HG03095 (cell line): ENCODE data around the gene TRIM54.
"Not testable (repeated sequence)": the region's sequence is repeated elsewhere in the genome, so short reads cannot be mapped to it uniquely, and the experiment has no call there.

Source experiments
- ATAC-seq: cut with Tn5 transposase; IDR thresholded peaks from one replicate; pipeline ENCODE4 v1.9.1; 2021; ENCODE audit warnings: moderate library complexity; ENCODE audit not compliant: unreplicated experiment

The TRIM54 gene

GRCh38 chr2:27281442-27281841 lies 787 bp upstream of the TRIM54 start:
- ATAC-seq: no peak

- no peak for ATAC-seq
Observed at GRCh38 chr2:27282892-27283291, 663 bp downstream of the TRIM54 start.

GRCh38 chr2:27284996-27285395 lies 2.8 kb downstream of the TRIM54 start:
- no peak for ATAC-seq

GRCh38 chr2:27285481-27285880 lies 3.3 kb downstream of the TRIM54 start:
- no peak for ATAC-seq

- no peak for ATAC-seq
Observed at GRCh38 chr2:27288610-27289009, 6.4 kb downstream of the TRIM54 start.

- ATAC-seq: no peak
Observed at GRCh38 chr2:27290549-27290948, 8.3 kb downstream of the TRIM54 start.

- no peak for ATAC-seq
Observed at GRCh38 chr2:27291865-27292264, 9.6 kb downstream of the TRIM54 start.

- no peak for ATAC-seq
Observed at GRCh38 chr2:27294928-27295327, 12.7 kb downstream of the TRIM54 start.

- no peak for ATAC-seq
Observed at GRCh38 chr2:27296481-27296880, 14.3 kb downstream of the TRIM54 start.

- ATAC-seq: no peak
Observed at GRCh38 chr2:27297195-27297594, 15.0 kb downstream of the TRIM54 start.

GRCh38 chr2:27298391-27299080 lies 16.3 kb downstream of the TRIM54 start:
- ATAC-seq: no peak

GRCh38 chr2:27300606-27301005 lies 18.4 kb downstream of the TRIM54 start:
- not testable (repeated sequence) for ATAC-seq

GRCh38 chr2:27303093-27304025 lies 21.1 kb downstream of the TRIM54 start:
- no peak for ATAC-seq

GRCh38 chr2:27304488-27305240 lies 22.4 kb downstream of the TRIM54 start:
- ATAC-seq: no peak

- no peak for ATAC-seq
Observed at GRCh38 chr2:27305516-27305915, 23.3 kb downstream of the TRIM54 start.

GRCh38 chr2:27306136-27306535 lies 23.9 kb downstream of the TRIM54 start:
- ATAC-seq: no peak

- no peak for ATAC-seq
Observed at GRCh38 chr2:27306573-27307286, 24.5 kb downstream of the TRIM54 start.

GRCh38 chr2:27307287-27307544 lies 25.0 kb downstream of the TRIM54 start:
- ATAC-seq: no peak

GRCh38 chr2:27307545-27308358 lies 25.5 kb downstream of the TRIM54 start:
- ATAC-seq: no peak

GRCh38 chr2:27308359-27308881 lies 26.2 kb downstream of the TRIM54 start, which contains the start of gene UCN:
Gene UCN, minus strand, starts transcription at chr2:27308445. Its CDS starts 550 bp downstream, at chr2:27307895.
- ATAC-seq: no peak
